Epithelial cell of esophagus (primary cell): ENCODE results near the gene TNFAIP8L3.
A peak's percentile ranks its signal among the peaks of the same experiment; 100 is the strongest.

Experiments used
- DNase-seq: peaks from one replicate; pipeline ENCODE4 v3.0.0; 2010; ENCODE audit warnings: low read depth
- H3K4me3 ChIP-seq: 2 replicates; pipeline ENCODE4 v1.5.1; 2011; ENCODE audit warnings: mild to moderate bottlenecking, low read length, control low read depth
- TF ChIP-seq, protein P1 (sequence below): IDR thresholded peaks from 2 replicates; pipeline ENCODE4 v1.5.1; 2011; ENCODE audit warnings: low read depth, mild to moderate bottlenecking, low read length, control low read depth, inconsistent platforms; ENCODE audit not compliant: insufficient read depth; ENCODE audit errors: missing control alignments

The TNFAIP8L3 gene

DNA sequence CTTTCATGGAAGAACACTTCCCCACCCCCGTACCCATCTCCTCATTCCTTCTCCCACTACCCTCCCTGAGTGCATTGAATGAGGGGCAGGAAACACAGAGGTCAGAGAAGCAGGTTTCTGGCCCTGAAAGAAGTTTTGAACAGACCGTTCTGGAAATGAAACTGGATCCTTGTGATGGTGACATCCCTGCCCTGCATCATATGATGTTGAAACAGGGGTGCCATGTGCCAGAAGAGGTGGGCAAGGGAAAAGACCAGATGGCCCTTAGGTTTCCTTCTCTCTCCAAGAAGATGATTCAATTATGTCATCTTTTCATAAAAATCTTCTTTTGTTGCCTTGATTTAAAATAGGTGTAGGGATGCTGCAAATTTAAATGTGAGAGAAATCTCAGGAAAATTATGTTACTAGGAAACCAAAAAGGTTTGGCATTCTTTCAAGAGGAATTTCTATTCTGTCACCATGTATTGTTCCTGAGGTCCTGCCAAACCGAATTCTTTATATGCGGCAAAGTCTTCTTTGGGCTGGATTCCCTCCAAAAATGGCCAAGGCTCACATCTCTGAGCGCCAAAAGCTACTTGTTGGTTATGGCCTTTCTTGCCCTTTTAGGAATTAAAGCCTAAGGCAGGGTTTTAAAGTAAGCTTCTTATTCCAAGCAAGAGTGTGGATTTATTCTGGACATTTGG, 19.9 kb upstream of the TNFAIP8L3 start:
- DNase-seq: no peak
- TF ChIP-seq, protein P1, sequence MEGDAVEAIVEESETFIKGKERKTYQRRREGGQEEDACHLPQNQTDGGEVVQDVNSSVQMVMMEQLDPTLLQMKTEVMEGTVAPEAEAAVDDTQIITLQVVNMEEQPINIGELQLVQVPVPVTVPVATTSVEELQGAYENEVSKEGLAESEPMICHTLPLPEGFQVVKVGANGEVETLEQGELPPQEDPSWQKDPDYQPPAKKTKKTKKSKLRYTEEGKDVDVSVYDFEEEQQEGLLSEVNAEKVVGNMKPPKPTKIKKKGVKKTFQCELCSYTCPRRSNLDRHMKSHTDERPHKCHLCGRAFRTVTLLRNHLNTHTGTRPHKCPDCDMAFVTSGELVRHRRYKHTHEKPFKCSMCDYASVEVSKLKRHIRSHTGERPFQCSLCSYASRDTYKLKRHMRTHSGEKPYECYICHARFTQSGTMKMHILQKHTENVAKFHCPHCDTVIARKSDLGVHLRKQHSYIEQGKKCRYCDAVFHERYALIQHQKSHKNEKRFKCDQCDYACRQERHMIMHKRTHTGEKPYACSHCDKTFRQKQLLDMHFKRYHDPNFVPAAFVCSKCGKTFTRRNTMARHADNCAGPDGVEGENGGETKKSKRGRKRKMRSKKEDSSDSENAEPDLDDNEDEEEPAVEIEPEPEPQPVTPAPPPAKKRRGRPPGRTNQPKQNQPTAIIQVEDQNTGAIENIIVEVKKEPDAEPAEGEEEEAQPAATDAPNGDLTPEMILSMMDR: no peak
- no peak overlapping the region for H3K4me3 ChIP-seq

- H3K4me3 ChIP-seq: no peak overlapping the region
- TF ChIP-seq, protein P1: no peak
- no peak for DNase-seq
These were observed 17.4 kb upstream of the TNFAIP8L3 start for GRCh38 chr15:51112078-51112477.

DNA sequence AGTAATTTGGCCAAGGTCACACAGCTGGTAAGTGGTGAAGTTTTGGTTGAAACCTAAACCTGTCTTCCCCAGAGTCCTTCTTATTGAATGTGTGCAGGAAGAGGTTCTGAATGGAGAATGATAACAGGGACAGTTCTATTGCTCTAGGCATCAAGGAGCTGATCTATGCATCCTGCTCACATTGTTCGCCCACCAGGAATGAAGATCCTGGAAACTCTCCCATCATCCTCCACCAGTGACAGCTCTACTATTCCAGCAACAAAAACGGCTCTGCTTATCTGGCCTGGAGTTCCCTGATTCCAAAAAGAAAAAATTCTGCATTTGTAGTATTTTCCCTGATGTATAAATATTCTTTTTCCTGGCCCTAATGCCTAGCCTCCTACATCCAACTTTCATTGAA, 16.4 kb upstream of the TNFAIP8L3 start:
- no peak overlapping the region for H3K4me3 ChIP-seq
- TF ChIP-seq, protein P1: no peak

DNA sequence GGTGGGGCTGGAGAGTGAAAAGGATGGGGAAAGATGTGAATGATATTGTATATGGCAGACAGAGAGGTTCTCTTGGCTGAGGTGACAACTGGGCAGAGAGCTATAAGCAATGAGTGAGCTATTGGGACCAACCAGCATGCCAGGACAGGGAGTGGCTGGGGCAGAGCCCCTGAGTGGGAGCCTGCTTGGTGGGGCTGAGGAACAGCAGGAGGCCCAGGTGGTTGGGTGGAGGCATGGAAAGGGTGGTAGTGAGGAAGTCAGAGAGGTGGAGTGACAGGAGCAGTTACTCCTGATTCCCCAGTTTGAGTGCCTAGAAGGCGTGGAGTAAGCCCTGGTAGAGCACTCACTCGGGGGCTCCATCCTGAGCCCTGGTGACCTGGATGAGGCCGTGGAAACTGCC, 15.5 kb upstream of the TNFAIP8L3 start:
- TF ChIP-seq, protein P1: no peak
- H3K4me3 ChIP-seq: no peak overlapping the region
- DNase-seq: no peak

More for the DNA sequence above, 16.4 kb upstream of the TNFAIP8L3 start:
- DNase-seq: no peak

DNA sequence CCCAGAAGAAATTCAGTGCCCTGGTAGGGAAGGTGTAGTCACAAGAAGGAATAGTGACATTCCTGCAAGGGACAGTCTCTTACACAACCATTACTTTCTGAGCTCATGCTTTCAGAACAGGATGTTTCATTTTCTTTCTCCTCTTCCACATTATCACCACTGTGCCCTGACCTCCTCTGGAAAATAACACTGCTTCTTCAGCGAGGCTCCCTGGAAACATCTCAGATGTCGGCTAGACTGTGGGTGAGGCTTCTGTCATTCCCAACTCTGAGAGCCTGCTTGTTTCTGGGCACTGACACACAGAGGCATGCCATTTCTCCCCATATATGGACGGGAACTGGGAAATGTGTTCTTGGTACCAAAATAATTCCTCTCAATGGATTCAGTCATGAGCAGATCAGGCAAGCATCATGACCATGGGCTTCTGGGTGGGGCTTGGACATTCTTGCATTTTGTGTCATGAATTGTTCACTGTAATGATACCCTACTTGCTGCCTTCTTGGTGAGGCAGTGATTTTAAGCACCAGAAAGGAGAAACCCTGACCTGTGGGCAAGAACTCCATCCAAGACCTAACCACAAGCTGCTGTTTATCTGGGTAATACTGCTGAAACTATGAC, 14.3 kb upstream of the TNFAIP8L3 start:
- DNase-seq: peak; percentile 54
- TF ChIP-seq, protein P1: no peak
- H3K4me3 ChIP-seq: no peak overlapping the region

GRCh38 chr15:51107612-51108011, 12.9 kb upstream of the TNFAIP8L3 start:
- no peak overlapping the region for H3K4me3 ChIP-seq
- TF ChIP-seq, protein P1: no peak
- DNase-seq: no peak

DNA sequence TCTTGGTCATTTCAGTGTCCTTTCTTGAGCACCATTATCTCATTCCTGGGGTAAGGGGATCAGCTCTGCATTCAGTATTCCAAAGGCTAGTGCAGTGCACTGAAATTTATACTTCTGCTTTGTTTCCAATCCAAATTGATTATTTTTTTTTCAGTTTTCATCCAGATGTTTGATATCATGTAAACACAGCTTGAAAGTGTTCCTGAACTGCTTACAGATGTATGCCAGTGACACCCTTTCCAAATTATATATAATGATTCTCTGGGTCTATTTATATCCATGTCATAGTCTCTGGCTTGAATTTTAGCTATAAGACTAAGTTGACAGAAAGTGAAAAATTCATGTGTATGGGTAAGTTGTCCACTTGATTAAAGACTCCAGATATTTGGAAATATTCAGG, 11.8 kb upstream of the TNFAIP8L3 start:
- DNase-seq: no peak
- TF ChIP-seq, protein P1: no peak
- H3K4me3 ChIP-seq: no peak overlapping the region
